GM18873 (cell line): ENCODE results near the gene LGSN.
"Not testable (repeated sequence)": the region's sequence is repeated elsewhere in the genome, so short reads cannot be mapped to it uniquely, and the experiment has no call there.

ENCODE experiments used
- ATAC-seq: cut with Tn5 transposase; IDR thresholded peaks from one replicate; pipeline ENCODE4 v1.9.1; 2021; ENCODE audit warnings: mild to moderate bottlenecking, moderate library complexity, moderate number of reproducible peaks; ENCODE audit not compliant: unreplicated experiment, low FRiP score

LGSN gene, protein sequence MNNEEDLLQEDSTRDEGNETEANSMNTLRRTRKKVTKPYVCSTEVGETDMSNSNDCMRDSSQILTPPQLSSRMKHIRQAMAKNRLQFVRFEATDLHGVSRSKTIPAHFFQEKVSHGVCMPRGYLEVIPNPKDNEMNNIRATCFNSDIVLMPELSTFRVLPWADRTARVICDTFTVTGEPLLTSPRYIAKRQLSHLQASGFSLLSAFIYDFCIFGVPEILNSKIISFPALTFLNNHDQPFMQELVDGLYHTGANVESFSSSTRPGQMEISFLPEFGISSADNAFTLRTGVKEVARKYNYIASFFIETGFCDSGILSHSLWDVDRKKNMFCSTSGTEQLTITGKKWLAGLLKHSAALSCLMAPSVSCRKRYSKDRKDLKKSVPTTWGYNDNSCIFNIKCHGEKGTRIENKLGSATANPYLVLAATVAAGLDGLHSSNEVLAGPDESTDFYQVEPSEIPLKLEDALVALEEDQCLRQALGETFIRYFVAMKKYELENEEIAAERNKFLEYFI

DNA sequence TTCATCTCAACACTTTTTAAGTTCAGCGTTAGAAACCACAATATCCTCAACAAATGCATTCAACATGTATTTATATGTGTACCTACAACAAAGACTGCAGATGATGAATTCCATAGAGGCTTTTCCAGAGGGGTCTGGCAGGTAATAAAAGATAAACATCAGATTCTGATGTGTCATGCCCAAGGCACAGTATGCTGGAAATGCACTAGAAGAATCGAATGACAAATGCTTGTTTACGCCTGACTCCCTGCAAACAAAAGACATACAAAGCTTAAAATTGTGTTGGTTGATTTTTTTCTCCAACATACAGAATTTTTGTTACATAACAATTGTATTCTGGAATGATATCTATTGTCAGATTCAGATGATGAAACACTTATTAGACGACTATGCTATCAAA, at the start of gene LGSN:
Gene LGSN, minus strand, starts transcription at position 45 of the 400 bp plus-strand sequence. Its CDS starts 40 bp downstream, at position 5.
- no peak for ATAC-seq

DNA sequence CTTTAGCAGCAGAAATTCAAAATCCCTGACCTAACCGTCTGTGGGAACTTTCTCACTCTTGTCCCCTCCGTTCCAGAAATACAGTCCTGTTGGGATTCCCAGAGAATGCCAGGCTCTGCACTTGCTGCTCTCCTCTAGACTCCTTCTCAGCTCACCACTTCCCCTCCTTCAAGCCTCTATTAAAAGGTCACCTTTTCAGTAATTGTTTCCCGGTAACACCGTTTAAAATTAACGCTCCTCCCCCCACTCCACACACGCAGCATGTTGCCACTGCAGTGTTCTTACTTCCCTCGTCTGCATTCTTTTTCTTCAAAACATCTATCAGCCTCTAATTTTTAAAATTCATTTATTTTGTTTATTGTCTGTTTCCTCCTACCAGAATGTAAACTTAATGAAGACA, 48.6 kb upstream of the LGSN start:
- no peak for ATAC-seq

DNA sequence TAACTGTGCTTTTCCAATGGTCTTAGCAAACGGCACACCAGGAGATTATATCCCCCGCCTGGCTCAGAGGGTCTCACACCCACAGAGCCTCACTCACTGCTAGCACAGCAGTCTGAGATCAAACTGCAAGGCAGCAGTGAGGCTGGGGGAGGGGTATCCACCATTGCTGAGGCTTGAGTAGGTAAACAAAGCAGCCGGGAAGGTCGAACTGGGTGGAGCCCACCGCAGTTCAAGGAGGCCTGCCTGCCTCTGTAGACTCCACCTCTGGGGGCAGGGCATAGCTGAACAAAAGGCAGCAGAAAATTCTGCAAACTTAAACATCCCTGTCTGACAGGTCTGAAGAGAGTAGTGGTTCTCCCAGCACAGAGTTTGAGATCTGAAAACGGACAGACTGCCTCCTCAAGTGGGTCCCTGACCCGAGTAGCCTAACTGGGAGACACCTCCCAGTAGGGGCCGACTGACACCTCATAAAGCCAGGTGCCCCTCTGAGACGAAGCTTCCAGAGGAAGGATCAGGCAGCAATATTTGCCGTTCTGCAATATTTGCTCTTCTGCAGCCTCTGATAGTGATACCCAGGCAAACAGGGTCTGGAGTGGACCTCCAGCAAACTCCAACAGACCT, 42.8 kb upstream of the LGSN start:
- ATAC-seq: not testable (repeated sequence)

DNA sequence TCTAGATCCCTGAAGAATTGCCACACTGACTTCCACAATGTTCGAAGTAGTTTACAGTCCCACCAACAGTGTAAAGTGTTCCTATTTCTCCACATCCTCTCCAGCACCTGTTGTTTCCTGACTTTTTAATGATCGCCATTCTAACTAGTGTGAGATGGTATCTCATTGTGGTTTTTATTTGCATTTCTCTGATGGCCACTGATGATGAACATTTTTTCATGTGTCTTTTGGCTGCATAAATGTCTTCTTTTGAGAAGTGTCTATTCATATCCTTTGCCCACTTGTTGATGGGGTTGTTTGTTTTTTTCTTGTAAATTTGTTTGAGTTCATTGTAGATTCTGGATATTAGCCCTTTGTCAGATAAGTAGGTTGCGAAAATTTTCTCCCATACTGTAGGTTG, 37.6 kb upstream of the LGSN start:
- not testable (repeated sequence) for ATAC-seq

DNA sequence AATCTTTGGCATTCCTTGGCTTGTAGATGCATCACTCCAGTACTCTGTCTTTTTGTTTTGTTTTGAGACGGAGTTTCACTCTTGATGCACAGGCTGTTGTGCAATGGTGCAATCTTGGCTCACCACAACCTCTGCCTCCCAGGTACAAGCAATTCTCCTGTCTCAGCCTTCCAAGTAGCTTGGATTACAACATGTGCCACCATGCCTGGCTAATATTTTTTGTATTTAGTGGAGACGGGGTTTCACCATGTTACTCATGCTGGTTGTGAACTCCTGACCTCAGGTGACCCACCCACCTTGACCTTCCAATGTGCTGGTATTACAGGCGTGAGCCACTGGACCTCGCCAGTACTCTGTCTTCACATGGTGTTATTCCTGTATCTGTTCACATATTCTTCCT, 35.8 kb upstream of the LGSN start:
- no peak for ATAC-seq

DNA sequence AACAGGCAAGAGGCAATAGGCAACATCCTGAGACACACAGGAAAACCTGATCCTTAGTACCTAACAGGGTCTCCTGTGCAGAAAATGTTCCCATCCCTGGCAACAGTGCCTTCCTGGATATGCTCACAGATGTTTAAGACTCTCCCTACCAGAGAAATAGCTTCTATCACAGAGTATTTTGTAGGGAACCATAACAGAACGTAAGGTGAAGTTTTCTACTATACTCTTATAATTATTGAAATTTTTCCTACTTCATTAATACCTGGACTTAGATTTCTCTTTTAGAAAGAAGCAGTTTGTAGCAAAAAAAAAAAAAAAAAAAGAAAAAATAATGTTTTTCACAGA, 33.5 kb upstream of the LGSN start:
- ATAC-seq: no peak

DNA sequence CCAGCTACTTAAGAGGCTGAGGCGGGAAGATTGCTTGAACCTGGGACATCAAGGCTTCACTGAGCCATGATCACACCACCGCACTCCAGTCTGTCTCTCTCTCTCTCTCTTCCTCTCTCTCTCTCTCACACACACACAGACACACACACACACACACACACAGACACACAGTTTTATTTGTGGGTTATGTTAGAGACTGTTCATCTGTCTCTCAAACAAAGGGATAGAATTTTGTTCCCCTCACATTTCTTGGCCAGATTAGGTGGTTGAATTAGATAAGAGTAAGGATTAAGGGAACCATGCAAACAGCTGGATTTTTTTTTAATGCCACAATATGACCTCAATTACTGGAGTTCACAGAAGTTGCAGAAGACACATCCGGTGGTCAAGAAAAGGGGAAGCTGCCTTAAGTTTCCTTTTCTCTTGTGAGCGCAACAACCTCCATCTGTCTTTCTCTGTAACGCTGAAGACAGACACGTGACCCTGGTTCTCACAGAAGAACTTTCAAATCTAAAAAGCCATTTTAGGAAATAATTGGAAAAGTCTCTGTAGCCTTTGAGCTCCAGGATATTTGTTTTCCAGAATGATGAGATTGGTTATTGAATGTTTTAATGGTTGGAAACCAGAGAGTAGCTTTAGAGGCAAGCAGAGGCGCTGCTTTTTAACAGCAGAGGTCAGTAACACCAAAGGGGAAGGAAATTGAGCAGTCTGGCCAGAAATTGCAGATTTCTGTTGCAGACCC, 32.9 kb upstream of the LGSN start:
- ATAC-seq: peak; percentile 96

DNA sequence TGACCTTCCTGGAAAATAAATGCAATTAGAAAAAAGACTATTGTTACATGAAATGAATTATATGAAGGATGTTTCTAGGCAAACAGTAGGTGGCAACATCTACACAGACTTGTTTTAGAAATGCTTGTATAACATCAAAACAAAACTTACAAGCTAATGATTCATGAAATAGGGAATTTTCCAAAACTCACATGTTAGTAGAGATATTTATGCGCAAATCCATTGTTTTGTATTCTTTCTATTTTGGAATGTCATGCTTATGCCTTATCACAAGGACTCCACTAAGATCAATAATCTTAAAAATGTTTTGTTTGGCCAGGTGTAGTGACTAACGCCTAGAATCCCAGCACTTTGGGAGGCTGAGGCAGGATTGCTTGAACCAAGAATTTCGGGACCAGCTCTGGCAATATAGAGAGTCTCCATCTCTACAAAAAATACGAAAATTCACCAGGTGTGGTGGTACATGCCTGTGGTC, 32.3 kb upstream of the LGSN start:
- peak; percentile 29 for ATAC-seq

DNA sequence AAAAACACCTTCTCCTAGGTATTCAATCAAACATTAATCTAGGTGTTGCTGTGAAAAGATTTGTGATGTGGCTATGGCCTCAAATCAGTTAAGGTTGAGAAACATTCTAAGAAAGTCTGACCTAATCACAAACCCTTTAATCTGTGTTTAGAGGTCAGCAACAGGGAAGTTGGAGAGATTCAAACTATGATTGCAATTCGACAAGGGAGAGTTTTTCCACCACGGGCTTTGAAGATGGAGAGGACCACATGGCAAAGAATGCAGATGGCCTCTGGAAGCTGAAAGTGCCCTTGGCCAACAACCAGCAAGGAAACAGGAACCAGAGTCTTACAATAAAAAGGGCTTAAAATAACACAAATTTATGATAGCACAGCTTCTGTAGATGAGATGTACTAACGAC, 29.6 kb upstream of the LGSN start:
- no peak for ATAC-seq

DNA sequence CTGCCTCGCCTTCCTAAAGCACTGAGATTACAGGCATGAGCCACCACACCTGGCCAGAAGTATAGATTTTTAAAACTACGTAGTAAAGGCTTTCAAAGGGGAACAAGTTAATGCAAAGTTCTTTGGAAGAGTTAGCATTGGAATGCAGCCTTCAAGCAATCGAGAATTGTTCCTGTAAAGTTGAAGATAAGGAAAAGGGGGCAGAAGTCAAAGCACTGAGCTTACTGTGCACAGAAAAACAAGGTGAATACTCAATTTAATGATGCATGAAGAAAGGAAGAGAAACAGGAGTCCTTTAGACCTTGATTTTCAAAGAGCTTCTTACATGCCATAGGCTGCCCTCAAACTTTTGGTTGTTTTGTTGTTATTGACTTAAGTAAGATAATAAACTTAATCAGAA, 29.1 kb upstream of the LGSN start:
- no peak for ATAC-seq

DNA sequence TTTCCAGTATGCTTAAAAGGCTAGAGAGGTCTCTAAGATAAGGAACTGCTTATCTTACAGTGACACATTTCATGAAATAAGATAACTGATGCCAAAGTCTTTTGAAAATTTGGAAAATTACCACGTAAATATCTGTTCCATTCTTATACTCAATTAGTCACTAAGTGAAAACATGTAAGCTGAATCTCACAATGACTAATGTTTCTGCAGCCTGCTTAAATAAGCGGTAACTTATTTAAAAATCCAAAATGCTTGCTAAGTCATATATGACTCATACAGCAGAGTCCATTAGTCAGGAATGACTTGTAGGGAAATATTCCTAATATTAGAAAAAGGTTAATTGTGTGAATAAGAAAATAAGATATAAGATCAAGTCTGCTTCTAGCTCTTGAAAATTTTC, 27.8 kb upstream of the LGSN start:
- ATAC-seq: peak; percentile 48

DNA sequence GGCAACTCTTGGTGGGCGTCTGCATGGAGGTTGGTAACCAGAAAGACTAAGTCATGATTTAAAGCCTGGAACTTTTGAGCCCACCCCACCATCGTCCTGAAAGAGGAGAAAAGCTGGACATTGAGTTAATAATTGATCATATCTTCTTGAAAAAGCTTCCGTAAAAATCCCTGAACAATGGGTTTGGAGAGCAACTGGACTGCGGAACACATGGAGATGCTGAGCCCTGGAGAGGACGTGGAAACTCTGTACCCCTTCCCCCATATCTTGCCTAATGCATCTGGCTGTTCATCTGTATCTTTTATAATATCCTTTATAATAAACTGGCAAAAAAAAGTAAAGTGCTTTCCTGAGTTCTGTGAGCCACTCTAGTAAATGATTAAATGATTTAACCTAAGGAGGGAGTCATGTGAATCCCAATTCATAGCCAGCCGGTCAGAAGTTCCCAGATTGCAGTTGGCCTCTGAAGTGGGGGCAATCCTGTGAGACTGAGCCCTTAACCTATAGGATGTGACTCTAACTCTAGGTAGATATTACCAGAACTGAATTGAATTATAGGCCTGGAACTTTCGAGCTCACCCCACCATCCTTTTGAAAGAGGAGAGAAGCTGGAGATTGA, 26.5 kb upstream of the LGSN start:
- no peak for ATAC-seq

DNA sequence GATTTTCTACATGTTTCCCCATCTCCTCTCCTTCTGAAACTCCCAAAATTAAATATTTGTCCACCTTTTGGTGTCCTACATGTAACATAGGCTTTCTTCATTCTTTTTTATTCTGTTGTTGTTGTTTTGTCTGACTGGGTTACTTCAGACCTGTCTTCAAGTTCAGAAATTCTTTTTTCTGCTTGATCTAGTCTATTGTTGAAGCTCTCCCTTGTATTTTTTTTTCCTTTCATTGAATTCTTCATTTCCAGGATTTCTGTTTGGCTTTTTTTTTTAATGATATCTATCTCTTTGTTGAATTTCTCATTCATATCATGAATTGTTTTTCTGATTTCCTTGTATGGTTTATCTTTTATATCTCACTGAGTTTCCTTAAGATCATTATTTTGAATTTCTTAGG, 20.6 kb upstream of the LGSN start:
- ATAC-seq: no peak

DNA sequence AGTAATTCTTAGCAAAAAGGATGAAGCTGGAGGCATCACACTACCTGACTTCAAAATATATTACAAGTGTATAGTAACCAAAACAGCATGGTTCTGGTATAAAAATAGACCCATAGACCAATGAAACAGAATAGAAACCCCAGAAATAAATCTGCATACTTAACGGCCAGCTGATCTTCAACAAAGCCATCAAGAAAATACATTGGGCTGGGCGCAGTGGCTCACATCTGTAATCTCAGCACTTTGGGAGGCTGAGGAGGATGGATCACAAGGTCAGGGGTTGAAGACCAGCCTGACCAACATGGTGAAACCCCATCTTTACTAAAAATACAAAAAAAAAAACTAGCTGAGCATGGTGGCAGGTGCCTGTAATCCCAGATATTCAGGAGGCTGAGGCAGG, 14.9 kb upstream of the LGSN start:
- ATAC-seq: not testable (repeated sequence)

DNA sequence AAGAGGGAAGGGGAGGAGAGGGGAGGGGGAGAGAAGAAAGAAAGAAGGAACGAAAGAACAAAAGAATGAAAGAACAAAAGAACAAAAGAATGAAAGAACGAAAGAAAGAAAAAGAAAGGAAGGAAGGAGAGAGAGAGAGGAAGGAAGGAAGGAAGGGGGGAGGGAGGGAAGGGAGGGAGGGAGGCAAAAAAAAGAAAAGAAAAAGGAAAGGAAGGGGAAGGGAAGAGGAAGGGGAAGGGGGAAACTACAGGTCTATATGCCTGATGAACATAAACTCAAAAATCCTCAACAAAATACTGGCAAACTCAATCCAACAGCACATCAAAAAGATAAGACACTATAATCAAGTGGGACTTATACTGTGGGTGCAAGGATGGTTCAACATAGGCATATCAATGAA, 13.7 kb upstream of the LGSN start:
- no peak for ATAC-seq

DNA sequence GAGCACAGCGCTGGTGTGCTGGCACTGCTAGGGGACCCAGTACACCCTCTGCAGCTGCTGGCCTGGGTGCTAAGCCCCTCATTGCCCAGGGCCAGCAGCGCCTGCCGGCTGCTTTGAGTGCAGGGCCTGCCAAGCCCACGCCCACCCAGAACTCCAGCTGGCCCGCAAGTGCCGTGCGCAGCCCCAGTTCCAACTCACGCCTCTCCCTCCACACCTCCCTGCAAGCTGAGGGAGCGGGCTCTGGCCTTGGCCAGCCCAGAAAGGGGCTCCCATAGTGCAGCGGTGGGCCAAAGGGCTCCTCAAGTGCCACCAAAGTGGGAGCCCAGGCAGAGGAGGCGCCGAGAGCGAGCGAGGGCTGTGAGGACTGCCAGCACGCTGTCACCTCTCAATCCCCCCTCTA, 6.8 kb upstream of the LGSN start:
- not testable (repeated sequence) for ATAC-seq

DNA sequence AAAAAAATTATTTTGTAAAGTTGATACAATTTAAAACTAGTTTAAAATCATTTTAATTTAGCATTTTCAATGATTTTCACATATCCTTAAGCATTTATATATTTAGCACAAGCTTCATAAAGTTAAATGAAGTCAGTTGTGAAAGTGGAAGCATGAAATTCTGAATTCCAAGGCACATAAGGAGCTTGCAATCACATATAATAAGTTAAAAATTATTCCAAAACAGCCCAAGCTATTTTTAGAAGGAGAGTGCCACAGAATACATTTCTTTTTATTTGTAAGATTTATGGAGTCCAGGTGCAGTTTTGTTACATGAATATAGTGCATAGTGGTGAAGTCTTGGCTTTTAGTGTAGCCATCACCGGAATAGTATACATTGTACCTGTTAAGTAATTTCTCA, 3.2 kb upstream of the LGSN start:
- ATAC-seq: no peak

DNA sequence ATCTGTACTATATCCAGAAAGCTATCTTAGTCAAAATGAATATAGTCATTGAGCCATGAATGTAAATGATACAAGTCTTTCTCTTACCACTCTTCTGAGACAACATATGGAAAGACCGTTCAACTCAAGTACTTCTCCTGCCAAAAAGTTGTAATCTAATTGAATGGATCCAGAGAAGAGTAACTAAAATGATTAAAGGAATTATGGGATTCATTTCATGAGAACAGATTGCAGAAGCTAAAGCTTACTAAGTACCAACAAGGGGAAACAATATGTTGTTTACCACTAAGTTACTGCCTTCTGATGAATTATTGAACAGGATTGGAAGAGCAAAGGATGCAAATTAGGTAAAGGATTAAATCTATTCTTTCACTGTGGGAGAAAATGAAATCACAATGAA, 2.0 kb upstream of the LGSN start:
- ATAC-seq: no peak

DNA sequence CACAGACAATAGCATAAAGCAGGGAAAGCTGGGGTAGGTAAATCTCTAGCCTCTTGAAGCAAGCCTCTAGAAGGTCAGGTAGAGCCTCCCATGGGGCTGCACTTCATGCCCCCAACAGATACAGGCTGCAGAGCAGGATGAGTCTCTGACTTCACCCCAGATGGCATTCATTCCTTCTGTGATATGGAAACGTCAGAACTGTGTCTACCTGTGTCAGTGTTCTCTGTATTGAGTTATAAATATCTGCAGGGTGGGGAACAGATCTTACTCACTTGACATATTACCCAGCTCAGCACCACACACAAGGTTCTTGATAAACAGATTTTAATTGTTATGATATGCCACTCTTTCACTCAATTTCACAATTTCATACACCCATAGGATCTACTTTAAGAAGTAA, 2.1 kb downstream of the LGSN start:
- ATAC-seq: no peak

DNA sequence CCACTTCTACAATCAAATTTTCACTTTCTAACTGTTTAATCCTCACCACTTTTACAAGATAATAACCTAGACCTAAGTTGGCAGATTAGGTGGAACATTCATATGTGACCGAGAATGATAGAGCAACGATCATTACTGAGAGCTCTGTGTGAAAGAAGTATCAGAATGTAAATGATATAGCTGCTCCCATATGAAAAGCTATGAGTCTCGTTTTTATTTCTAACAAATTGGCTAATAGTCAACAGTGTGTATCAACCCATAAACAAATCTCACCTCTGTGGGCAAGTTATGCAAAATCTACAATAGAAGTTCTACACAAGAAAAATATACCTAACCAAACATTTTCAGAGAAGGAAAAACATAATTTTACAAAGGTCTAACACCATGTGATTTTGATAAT, 3.7 kb downstream of the LGSN start:
- no peak for ATAC-seq

DNA sequence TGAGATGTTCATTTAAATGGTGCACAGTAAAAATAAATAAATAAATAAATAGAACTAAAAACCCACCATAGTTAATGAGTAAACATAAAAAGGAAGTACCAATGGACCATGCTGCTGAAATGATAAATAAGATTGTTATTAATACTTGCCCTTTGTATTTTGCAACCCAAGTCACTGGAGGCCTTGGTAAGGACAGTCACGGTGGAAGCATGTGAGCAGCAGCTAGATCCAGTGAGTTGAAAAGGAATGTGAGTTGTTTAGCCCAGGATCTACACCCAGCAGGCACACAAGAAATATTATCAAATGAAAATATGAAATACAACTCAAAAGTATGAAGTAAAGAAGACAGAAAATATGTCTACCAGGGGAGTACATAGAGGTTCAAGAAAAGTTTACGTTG, 6.7 kb downstream of the LGSN start:
- no peak for ATAC-seq
